HG03558 (cell line): ENCODE data around the gene FBLN2.

ENCODE experiments used
- ATAC-seq: cut with Tn5 transposase; IDR thresholded peaks from one replicate; pipeline ENCODE4 v1.9.1; 2021; ENCODE audit warnings: moderate number of reproducible peaks; ENCODE audit not compliant: unreplicated experiment; ENCODE audit errors: extremely low read depth

Gene FBLN2

DNA sequence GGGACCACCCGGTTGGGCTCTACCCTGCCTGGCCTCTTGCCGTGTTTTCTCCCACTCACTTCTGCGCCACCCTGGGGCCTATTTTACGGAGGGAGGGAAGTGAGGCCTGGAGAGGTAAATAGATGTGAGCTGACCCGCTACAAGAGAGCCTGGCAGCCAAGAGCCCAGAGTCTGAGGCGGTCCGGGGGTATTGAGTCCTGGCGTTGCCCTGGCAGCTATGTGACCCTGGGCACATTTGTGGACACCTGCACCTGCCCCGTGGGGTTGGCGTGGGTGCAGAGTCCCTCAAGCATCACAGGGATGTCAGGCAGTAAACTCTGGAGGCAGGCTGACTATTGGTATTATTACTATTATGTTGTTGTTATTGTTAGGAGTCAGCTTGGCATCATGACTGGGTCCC, 85.7 kb downstream of the FBLN2 start:
- ATAC-seq = no peak

GRCh38 chr3:13636186-13636585, 87.3 kb downstream of the FBLN2 start:
- no peak for ATAC-seq

DNA sequence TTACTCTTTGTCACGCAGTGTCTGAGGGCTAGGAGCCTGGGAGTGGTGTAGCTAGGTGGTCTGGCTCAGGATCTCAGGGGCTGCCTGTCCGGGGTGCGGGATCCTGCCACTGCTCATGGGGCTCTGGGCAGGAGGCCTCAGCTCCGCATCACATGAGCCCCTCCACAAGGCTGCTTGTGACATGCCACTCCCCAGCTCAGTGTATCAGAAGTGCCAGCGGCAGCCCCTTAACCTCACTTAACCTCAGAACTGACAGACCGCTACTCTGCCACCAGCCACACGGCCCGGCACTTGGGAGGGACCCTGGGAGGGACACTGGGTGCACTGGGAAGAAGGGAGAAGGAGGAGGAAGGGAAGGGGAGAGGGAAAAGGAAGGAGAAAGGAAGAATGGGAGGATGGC, 87.9 kb downstream of the FBLN2 start:
- no peak for ATAC-seq

DNA sequence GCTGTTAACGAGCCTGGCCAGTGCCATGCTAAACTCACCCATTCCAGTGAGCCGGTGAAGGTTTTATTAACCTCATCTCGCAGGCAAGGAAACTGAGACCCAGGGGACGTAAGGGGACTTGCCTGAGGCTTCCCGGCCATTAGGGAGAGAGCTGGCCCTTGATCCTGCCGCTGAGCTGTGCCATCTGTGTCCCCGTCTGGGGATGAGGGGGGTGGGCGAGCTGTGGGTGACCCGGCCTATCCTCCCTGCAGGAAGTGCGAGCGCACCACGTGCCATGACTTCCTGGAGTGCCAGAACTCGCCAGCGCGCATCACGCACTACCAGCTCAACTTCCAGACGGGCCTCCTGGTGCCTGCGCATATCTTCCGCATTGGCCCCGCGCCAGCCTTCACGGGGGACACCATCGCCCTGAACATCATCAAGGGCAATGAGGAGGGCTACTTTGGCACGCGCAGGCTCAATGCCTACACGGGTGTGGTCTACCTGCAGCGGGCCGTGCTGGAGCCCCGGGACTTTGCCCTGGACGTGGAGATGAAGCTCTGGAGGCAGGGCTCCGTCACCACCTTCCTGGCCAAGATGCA, 88.5 kb downstream of the FBLN2 start:
- ATAC-seq = no peak

- no peak for ATAC-seq
These were observed 89.0 kb downstream of the FBLN2 start for GRCh38 chr3:13637953-13638352.

GRCh38 chr3:13638927-13639326, 90.0 kb downstream of the FBLN2 start:
- no peak for ATAC-seq

GRCh38 chr3:13642597-13642996, 93.7 kb downstream of the FBLN2 start:
- no peak for ATAC-seq

- no peak for ATAC-seq
These were observed 95.6 kb downstream of the FBLN2 start for GRCh38 chr3:13644341-13645117.

DNA sequence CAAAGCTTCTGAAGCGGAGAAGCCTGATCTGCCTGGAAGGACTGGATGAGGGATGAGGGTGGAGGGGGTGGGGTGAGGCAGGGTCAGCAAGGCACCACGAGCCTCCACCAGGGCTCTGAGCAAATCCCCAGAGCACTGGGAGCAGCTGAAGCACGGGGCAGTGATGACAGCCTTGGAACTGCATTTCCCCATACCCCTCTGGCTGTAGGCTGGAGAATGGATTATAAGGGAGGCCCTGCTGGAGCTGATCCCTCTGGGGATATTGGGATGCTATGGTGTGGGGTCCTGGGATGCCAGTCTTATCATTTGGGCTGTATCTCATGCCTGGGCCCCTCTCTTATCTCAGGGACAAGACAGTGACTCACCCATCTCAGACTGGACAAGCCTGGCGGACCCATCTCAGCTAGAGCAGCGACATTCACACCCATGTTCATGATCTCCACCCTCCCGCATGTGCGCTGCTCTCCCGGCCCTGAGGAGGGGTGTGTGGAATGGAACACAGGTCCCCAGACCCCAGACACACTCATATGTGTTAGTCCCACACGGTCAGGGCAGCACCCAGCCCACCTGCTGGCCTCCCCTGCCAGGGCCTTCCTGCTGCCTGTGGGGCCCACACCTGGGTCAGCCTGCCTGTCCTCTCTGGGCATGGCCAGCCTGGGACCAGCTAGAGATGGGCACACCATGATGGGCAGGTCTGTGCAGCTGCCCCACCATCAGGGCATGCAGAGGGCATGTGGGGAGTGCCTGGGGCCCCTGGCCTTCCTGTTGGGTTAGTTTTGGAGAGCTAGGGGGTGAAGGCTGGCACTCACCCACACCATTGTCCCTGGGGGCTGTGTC, 97.1 kb downstream of the FBLN2 start:
- no peak for ATAC-seq

- ATAC-seq = no peak
These were observed 98.6 kb downstream of the FBLN2 start for GRCh38 chr3:13647298-13648059.

GRCh38 chr3:13648060-13649001, 99.4 kb downstream of the FBLN2 start:
- ATAC-seq = no peak

DNA sequence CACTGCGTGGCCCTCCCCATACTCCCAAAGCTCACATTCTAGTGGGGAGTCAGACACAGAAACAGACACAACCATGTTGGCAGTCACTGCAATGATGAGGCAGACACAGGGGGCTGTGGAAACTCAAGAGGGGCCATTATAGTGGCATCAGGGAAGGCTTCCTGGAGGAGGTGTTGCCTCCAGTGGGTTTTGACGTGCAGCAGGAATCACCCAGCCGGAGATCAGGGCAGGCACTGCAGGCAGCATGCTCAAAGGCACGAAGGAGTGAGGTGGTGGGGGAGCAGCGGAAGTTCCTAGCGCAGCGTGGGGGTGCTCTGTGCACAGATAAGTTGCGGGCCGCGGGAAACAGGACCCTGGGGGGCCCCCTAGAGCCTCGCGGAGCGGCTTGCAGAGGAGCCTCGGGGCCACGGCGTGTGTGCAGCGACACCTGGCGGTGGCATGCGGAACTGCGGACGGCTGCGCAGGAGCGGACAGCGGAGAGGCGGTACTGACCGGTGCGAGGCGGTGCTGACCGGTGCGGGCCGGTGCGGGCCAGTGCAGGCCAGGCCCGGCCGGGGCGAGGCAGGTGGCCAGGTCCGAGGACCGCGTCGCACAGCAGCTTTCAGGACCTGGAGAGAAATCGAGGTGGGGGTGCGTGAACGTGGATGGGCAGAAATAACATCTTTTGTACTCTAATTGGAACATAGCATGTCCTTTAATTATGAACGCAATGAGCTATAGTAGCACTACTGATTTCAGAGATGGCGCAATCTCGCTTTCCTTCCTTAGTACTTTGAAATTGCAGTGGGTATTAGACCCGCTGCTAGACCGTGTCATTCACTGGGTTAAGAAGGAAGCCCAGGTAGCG, 101.5 kb downstream of the FBLN2 start:
- no peak for ATAC-seq

DNA sequence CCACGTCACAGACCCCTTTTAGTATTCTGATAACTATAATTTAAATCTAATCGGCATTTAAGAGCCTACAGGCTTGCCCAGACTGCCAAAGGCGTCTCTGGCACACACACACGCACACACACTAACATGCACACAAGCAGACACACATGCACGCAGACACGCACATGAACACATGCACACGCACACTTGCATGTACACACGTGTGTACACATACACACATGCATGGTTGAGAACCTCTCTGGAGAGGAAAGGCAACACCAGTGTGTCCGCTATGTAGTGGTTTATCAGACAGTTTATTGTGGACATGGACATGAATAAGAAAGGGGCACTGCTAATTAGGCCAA, 102.1 kb downstream of the FBLN2 start:
- no peak for ATAC-seq

GRCh38 chr3:13651775-13652428, 103.0 kb downstream of the FBLN2 start:
- ATAC-seq = no peak

DNA sequence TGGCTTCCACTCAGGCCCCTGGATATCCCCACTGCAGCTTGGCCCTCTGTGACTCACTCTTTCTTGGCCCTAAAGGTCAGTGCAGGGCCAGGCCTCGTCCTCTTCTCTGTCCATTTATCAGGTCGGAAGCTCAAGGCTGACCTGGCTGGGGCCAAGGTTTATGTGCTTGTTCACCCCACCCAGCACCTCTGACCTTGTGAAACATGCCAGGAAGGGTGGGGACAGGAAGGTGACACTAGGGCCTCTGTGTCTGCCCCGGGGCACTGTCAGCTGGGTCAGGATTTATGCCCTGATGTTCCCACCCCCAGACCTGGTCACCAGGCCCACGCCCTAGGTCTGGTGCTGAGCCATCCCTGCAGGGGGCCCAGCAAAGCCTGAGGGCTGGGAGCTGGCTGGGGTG, 103.8 kb downstream of the FBLN2 start:
- ATAC-seq = no peak

- ATAC-seq = no peak
These were observed 104.8 kb downstream of the FBLN2 start for GRCh38 chr3:13653631-13654279.

DNA sequence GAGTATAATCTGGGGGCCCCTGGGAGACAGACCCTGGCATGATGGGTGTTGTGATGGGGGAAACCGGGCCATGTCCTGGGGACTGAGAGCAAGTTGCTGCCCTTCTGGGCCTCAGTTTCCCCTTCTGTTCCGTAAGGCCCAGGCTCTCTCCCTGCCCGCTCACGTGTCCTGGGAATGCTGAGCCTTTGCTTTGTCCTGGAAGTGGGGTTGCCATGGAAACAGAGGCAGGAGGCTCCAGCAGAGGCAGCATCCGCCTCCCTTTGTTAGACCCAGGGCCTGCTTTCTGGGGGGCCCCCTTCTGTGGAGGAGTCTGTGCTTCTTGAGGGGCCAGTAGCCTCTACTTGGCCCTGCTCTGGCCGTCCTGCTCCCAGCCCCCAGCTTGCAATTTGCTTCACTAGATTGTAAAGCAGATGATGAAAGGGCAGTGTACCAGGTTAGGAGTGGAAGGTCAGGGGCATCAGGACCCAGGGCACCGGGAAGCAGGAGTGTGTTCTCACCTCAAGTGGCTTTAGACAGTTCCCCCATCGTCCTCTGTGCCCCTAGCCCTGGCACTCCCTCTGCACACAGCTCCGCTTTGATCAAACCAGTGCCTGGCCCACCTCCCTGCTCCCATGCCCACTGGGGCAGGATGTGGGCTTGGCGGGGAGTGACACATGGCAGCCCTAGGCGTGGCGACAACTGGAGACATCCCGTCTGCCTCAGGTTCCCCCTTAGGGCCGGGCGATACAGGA, 105.6 kb downstream of the FBLN2 start:
- ATAC-seq = no peak
